ENCODE data around the gene CGNL1.

CGNL1 gene

GRCh38 chr15:57591237-57591821, 215.0 kb downstream of the CGNL1 start:
- in situ Hi-C loops (cut with HindIII; ENCODE audit: low sequenced_read_pairs) = no loop called here

GRCh38 chr15:57591822-57592367, 215.6 kb downstream of the CGNL1 start, which contains the start of gene MYZAP:
MYZAP (plus strand) TSS chr15:57591904; CDS start chr15:57592035, 131 bp downstream.
- in situ Hi-C loops (cut with HindIII; ENCODE audit: low sequenced_read_pairs) = no loop called here

DNA sequence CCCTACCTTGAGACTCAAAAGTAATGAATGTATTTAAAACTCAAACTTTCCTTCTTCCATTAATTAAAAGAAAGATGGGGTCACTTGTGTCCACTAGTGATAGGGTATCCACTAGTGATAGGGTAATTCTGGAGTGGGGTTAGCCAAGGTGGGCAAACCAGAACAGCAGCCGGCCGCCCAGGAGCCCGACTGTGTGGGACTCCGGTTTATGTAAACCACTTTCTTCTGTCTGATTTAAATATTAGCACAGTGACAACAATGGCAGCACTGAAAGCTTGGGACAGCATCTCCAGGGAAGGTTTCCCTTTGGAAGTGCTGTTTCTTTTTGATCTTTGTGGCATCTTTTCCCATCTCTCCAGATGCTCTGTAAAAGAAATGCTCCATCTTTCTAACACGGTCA, 216.1 kb downstream of the CGNL1 start:
- in situ Hi-C loops (cut with HindIII; ENCODE audit: low sequenced_read_pairs) = no loop called here

GRCh38 chr15:57592836-57593420, 216.6 kb downstream of the CGNL1 start:
- in situ Hi-C loops (cut with HindIII; ENCODE audit: low sequenced_read_pairs) = no loop called here

DNA sequence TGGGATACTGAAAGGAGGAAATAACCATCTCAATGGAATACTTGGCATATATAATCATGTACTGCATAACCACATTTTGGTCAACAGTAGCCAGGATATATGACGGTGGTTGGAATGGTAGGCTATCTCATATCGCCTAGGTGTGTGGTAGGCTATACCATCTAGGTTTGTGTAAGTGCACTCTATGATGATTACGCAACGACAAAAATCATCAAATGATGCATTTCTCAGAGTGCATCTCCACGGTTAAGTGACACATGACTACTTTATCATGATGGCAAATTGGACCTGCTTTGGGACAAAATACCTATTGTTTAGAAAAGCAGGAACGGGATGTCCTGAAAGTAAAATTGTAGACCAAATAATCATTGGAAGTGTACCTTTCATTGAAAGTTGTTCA, 218.2 kb downstream of the CGNL1 start:
- in situ Hi-C loops (cut with HindIII; ENCODE audit: low sequenced_read_pairs) = no loop called here

DNA sequence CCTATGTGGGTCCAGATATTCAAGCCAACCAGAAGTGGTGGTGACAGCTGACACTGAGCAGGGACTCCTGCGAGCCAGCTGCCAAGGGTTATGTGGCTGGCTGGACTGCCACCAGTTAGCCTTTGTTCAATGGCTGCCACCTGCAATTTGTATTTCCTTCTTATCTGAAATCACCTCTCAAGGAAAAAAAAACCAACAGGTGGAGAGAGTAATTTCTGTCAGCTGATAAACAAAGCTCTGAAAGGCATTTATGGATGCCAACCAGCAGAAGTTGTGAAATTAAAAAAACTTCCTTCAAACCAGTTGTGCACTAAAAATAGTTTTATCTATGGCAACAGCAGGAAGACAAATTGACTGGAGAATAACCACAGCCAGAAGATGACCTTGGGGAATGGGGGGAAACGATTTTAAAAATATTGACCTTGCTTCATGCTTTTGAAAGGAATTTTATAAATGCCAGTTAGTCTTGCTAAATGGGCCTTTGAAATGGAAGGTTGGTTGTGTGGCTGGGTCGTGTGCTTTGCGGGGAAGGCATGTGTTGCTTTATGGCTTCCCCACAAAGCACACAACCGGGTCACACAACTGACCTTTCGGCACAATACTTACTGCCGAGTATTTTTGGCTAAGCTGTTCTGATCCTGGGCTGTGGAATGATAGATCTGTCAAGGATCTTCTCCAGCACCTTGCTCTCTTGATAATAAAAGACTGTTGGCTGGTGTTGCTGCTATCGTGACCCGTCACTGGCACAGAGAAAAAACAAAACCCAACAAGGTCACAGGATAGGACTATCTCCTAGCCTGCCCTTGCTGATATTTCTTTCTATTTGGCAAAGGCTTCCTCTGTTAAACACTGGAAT, 218.9 kb downstream of the CGNL1 start:
- in situ Hi-C loops (cut with HindIII; ENCODE audit: low sequenced_read_pairs) = no loop called here

- in situ Hi-C loops (cut with HindIII; ENCODE audit: low sequenced_read_pairs) = no loop called here
Observed at GRCh38 chr15:57596301-57596855, 220.1 kb downstream of the CGNL1 start.

DNA sequence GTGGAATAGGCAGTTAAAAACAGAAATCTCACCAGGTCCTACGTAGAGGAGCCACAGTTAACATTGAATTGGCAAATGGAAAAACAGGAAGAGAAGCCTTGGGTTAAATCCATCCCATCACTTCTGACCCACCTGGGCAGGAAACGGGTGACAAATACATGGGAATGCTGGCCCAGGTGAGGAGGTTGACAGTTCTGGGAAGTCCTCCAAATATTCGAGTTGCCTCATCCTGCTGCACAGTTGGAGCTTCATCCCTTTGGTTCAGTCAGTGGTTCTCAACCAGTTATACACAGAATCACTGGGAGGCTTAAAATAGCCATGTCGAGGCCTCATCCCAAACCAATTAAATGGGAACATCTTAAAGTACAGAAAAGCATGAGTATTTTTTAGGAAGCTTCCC, 220.7 kb downstream of the CGNL1 start:
- in situ Hi-C loops (cut with HindIII; ENCODE audit: low sequenced_read_pairs) = no loop called here

DNA sequence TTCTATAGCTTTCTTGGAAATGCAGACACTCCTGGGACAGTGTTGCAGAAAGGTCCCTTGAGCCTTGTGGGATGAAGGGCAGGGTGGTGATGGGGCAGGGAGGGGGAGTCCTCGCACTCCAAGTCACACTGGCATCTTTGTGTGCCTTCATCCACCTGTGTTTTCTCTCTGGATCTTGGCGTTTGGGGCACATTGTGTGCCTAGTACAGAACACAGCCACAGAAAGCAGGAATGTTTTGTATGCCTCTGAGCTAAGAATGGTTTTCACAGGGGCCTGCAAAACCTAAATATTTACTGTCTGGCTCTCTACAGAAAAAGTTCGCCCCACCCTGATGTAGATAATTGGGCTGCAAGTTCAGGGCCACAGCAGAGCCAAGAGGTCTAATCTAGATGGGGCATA, 221.1 kb downstream of the CGNL1 start:
- in situ Hi-C loops (cut with HindIII; ENCODE audit: low sequenced_read_pairs) = no loop called here

DNA sequence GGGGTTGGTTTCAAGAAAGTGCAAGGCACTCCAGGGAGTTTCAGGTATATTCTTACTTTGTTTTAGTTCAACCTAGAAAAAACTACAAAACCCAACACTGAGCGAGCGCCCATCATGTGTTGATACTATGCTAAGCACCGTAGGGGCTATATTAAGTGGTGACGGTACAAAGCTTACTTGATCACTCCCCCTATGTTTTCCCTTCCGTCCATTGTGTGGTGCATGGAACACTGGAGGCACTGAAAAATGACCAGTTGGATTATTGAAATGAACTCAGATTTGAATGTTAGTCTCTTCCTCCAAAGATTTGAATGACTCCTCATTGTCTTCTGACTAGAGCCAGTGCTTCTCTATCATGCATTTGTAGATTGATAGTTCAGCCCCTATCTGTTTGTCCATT, 222.0 kb downstream of the CGNL1 start:
- in situ Hi-C loops (cut with HindIII; ENCODE audit: low sequenced_read_pairs) = no loop called here

- in situ Hi-C loops (cut with HindIII; ENCODE audit: low sequenced_read_pairs) = no loop called here
Observed at GRCh38 chr15:57599296-57599810, 223.0 kb downstream of the CGNL1 start.

- in situ Hi-C loops (cut with HindIII; ENCODE audit: low sequenced_read_pairs) = no loop called here
Observed at GRCh38 chr15:57600197-57600596, 223.9 kb downstream of the CGNL1 start.

Measured in DLD1 (cell line).